Measurements from ENCODE around the gene HENMT1.
"Not testable (repeated sequence)": the region's sequence is repeated elsewhere in the genome, so short reads cannot be mapped to it uniquely, and the experiment has no call there.

Gene HENMT1

GRCh38 chr1:108653431-108654105 is 7.3 kb downstream of the HENMT1 start:
- Mint-ChIP-seq H3K36me3 (peaks cover 26% of the 10 kb centered on the region), H3K27ac (peak overlapping the region; percentile 4), H3K27me3 (no peaks in the 10 kb centered on the region), H3K4me1 (ENCODE audit: low read depth) (peaks cover 15% of the 10 kb centered on the region), H3K4me3 (no peak overlapping the region), H3K9me3 (ENCODE audit: low read depth) (peaks cover 3% of the 10 kb centered on the region)

DNA sequence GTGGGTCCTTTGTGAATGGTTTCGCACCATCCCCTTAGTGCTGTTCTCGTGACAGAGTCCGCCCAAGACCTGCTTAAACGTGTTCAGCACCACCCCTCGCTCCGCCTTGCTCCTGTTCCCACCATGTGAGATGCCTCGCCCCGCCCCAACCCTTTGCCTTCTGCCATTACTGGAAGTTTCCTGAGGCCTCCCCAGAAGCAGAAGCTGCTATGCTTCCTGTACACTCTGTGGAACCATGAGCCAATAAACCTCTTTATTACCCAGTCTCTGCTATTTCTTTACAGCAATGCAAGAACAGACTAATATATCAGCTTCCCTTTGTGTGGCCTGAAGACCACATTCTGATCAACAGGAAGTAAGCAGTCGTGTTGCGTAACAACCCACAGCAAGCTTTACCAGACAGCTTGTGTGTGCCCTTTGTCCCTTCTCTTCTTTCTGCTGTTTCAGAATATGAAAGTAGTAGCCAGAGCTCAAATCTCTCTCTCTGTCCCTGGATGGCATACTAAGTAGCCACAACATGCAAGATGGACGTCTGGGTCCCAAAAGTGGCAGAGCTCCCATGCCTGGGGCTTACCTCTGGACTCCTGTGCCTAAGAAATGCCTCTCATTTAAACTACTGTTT is 14.1 kb downstream of the HENMT1 start:
- peaks cover 25% of the 10 kb centered on the region for H3K36me3 Mint-ChIP-seq
- no peaks in the 10 kb centered on the region for H3K27me3 Mint-ChIP-seq
- peak overlapping the region; percentile 63 for H3K4me3 Mint-ChIP-seq
- peaks cover 61% of the 10 kb centered on the region for H3K4me1 Mint-ChIP-seq (ENCODE audit: low read depth)
- H3K9me3 Mint-ChIP-seq (ENCODE audit: low read depth): no peaks in the 10 kb centered on the region
- H3K27ac Mint-ChIP-seq: peak overlapping the region; percentile 98

DNA sequence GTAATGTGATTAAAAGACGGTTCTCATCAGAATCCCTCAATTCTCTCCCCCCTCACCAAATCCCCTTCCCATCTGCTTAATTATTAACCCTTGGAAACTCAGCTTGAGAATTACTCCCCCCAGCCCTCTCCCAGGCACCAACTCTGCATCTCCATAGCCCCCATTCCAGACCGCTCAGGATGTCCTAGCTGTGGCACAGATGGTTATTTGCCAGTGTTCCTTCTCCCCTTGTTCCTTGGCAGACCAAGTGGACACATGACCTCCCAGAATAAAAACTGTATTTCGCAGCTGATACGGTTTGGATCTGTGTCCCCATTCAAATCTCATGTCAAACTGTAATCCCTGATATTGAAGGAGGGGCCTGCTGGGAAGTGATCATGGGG is 14.6 kb downstream of the HENMT1 start:
- Mint-ChIP-seq H3K4me3 (peak overlapping the region; percentile 63), H3K9me3 (ENCODE audit: low read depth) (no peaks in the 10 kb centered on the region), H3K27me3 (no peaks in the 10 kb centered on the region), H3K4me1 (ENCODE audit: low read depth) (peaks cover 64% of the 10 kb centered on the region), H3K27ac (peak overlapping the region; percentile 98), H3K36me3 (peaks cover 23% of the 10 kb centered on the region)

DNA sequence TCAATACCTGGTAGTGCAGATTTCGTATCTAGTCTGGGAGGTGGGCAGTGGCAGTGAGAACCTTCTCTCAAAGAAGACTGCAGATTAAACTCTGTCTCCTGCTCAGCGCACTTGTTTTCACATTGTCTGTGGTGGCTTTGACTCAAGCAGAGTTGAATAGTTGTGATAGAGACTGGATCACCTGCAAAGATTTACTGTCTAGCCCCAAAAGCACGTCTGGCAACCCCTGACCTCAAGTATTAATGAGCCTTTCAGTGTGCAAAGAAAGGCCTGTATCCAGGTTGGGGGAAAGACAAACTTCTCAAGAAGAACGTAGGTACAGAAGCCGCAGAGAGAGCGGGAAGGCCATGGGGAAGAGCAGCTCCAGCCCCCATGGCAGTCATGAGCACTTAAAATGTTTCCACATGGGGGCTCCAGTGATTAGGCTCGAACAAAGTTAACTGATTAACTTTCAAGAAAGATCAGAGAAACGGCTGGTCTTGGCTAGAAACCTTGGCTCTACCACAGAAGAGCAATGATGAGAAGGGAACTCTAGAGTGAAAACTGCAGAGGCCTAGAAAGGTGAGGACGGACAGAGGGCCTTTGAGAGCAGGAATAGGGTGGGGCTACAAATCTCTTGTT is 15.2 kb downstream of the HENMT1 start:
- Mint-ChIP-seq H3K27me3 (no peaks in the 10 kb centered on the region), H3K9me3 (ENCODE audit: low read depth) (no peaks in the 10 kb centered on the region), H3K4me1 (ENCODE audit: low read depth) (peaks cover 64% of the 10 kb centered on the region), H3K4me3 (peak overlapping the region; percentile 55), H3K27ac (peak overlapping the region; percentile 98), H3K36me3 (peaks cover 19% of the 10 kb centered on the region)

GRCh38 chr1:108644984-108645383 is 15.9 kb downstream of the HENMT1 start:
- H3K36me3 Mint-ChIP-seq: peaks cover 14% of the 10 kb centered on the region
- peak overlapping the region; percentile 98 for H3K27ac Mint-ChIP-seq
- H3K9me3 Mint-ChIP-seq (ENCODE audit: low read depth): no peaks in the 10 kb centered on the region
- H3K27me3 Mint-ChIP-seq: no peaks in the 10 kb centered on the region
- peaks cover 70% of the 10 kb centered on the region for H3K4me1 Mint-ChIP-seq (ENCODE audit: low read depth)
- H3K4me3 Mint-ChIP-seq: peak overlapping the region; percentile 55

- Mint-ChIP-seq H3K27ac (peak overlapping the region; percentile 98), H3K4me1 (ENCODE audit: low read depth) (peaks cover 76% of the 10 kb centered on the region), H3K9me3 (ENCODE audit: low read depth) (no peaks in the 10 kb centered on the region), H3K27me3 (no peaks in the 10 kb centered on the region), H3K4me3 (peak overlapping the region; percentile 4), H3K36me3 (peaks cover 11% of the 10 kb centered on the region)
These were observed 17.2 kb downstream of the HENMT1 start for GRCh38 chr1:108643492-108644335.

DNA sequence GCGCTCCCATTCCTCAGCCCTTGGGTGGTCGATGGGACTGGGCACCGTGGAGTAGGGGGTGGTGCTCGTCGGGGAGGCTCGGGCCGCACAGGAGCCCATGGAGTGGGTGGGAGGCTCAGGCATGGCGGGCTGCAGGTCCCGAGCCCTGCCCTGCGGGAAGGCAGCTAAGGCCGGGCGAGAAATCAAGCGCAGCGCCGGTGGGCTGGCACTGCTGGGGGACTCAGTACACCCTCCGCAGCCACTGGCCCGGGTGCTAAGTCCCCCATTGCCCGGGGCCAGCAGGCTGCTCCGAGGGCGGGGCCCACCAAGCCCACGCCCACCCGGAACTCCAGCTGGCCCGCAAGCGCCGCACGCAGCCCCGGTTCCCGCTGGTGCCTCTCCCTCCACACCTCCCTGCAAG is 20.0 kb downstream of the HENMT1 start:
- not testable (repeated sequence) for H3K27me3 Mint-ChIP-seq; H3K9me3 Mint-ChIP-seq (ENCODE audit: low read depth); H3K4me3 Mint-ChIP-seq; H3K27ac Mint-ChIP-seq; H3K36me3 Mint-ChIP-seq
- peaks cover 53% of the 10 kb centered on the region for H3K4me1 Mint-ChIP-seq (ENCODE audit: low read depth)

DNA sequence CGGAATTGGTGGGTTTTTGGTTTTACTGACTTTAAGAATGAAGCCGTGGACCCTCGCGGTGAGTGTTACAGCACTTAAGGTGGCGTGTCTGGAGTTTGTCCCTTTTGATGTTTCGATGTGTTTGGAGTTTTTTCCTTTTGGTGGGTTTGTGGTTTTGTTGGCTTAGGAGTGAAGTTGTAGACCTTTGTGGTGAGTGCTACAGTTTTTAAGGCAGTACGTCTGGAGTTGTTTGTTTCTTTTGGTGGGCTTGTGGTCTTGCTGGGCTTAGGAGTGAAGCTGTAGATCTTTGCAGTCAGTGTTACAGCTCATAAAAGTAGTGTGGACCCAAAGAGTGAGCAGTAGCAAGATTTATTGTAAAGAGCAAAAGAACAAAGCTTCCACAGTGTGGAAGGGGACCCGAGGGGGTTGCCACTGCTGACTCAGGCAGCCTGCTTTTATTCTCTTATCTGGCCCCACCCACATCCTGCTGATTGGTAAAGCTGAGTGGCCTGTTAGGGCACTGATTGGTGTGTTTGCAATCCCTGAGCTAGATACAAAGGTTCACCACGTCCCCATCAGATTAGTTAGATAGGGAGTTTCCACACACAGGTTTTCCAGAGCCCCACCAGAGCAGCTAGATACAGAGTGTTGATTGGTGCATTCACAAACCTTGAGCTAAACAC is 20.9 kb downstream of the HENMT1 start:
- H3K27me3 Mint-ChIP-seq: no peaks in the 10 kb centered on the region
- H3K4me1 Mint-ChIP-seq (ENCODE audit: low read depth): peaks cover 44% of the 10 kb centered on the region
- H3K9me3 Mint-ChIP-seq (ENCODE audit: low read depth): no peaks in the 10 kb centered on the region
- peak overlapping the region; percentile 89 for H3K27ac Mint-ChIP-seq
- H3K36me3 Mint-ChIP-seq: peaks cover 10% of the 10 kb centered on the region
- peak overlapping the region; percentile 51 for H3K4me3 Mint-ChIP-seq

GRCh38 chr1:108636876-108637275 is 24.0 kb downstream of the HENMT1 start:
- Mint-ChIP-seq H3K4me1 (ENCODE audit: low read depth) (peaks cover 15% of the 10 kb centered on the region), H3K36me3 (peaks cover 13% of the 10 kb centered on the region), H3K27ac (no peak overlapping the region), H3K9me3 (ENCODE audit: low read depth) (no peaks in the 10 kb centered on the region), H3K27me3 (no peaks in the 10 kb centered on the region), H3K4me3 (no peak overlapping the region)

DNA sequence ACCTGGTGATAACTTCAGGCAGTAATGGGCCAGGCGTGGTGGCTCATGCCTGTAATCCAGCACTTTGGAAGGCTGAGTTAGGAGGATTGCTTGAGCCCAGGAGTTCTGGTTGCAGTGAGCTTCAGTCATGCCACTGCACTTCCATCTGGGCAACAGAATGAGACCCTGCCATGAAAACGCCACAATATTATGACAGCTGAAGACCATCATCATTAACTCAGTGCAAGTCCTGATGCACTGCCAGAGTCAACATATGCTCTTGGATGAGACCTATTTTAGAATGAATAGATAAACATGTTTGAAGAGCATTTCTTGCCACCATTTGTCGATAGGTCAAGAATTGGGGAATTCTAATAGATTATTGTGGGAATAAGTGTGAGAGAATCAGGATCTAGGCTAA is 26.4 kb downstream of the HENMT1 start:
- Mint-ChIP-seq H3K9me3 (ENCODE audit: low read depth) (no peaks in the 10 kb centered on the region), H3K27ac (no peak overlapping the region), H3K4me3 (no peak overlapping the region), H3K4me1 (ENCODE audit: low read depth) (peaks cover 2% of the 10 kb centered on the region), H3K36me3 (peaks cover 17% of the 10 kb centered on the region), H3K27me3 (no peaks in the 10 kb centered on the region)

- Mint-ChIP-seq H3K36me3 (peaks cover 14% of the 10 kb centered on the region), H3K9me3 (ENCODE audit: low read depth) (no peaks in the 10 kb centered on the region), H3K4me1 (ENCODE audit: low read depth) (no peaks in the 10 kb centered on the region), H3K27me3 (no peaks in the 10 kb centered on the region), H3K4me3 (no peak overlapping the region), H3K27ac (no peak overlapping the region)
These were observed 32.2 kb downstream of the HENMT1 start for GRCh38 chr1:108628665-108629064.

DNA sequence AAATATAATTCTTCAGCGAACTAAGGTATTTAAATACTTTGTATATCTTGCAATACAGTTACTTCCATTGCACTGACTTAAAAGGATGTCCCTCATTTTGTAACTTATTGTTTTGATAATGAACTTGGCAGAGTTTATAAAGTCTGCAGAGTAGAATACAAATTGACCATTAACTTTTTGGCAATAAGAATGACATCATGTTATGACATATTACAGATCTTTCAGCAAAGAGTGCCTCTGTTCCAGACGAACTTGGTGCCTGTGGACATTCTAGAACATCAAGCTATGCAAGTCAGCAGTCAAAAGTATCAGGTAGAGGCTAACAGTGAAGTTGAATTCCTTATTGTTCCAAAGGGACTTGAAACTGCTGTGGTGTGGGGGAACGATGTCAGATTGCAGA is 32.9 kb downstream of the HENMT1 start:
- Mint-ChIP-seq H3K27me3 (no peaks in the 10 kb centered on the region), H3K9me3 (ENCODE audit: low read depth) (no peaks in the 10 kb centered on the region), H3K4me3 (no peak overlapping the region), H3K27ac (no peak overlapping the region), H3K4me1 (ENCODE audit: low read depth) (no peaks in the 10 kb centered on the region), H3K36me3 (peaks cover 14% of the 10 kb centered on the region)

DNA sequence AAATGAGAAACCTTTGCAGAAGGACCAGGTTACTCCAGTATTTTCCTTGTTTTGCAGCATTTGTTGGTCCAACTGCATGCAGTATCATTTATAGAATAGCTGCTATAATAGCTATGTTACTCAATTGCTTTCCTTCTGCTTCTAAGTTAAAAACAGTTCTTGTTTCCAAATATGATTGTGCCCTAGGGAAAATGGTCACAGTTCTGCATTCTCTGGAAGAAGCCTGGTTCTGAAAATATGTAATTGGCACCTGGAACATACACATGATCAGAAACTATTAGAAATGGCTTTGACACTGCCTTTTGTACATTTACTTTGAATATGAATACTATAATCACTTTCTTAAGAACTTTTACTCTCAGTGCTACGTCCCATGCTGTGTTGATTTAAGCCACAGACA is 33.6 kb downstream of the HENMT1 start:
- no peak overlapping the region for H3K27ac Mint-ChIP-seq
- no peak overlapping the region for H3K4me3 Mint-ChIP-seq
- no peaks in the 10 kb centered on the region for H3K9me3 Mint-ChIP-seq (ENCODE audit: low read depth)
- H3K27me3 Mint-ChIP-seq: no peaks in the 10 kb centered on the region
- no peaks in the 10 kb centered on the region for H3K4me1 Mint-ChIP-seq (ENCODE audit: low read depth)
- peaks cover 13% of the 10 kb centered on the region for H3K36me3 Mint-ChIP-seq

- Mint-ChIP-seq H3K9me3 (ENCODE audit: low read depth) (no peaks in the 10 kb centered on the region), H3K4me3 (no peak overlapping the region), H3K4me1 (ENCODE audit: low read depth) (no peaks in the 10 kb centered on the region), H3K36me3 (peaks cover 4% of the 10 kb centered on the region), H3K27me3 (no peaks in the 10 kb centered on the region), H3K27ac (no peak overlapping the region)
These were observed 36.8 kb downstream of the HENMT1 start for GRCh38 chr1:108624069-108624468.

DNA sequence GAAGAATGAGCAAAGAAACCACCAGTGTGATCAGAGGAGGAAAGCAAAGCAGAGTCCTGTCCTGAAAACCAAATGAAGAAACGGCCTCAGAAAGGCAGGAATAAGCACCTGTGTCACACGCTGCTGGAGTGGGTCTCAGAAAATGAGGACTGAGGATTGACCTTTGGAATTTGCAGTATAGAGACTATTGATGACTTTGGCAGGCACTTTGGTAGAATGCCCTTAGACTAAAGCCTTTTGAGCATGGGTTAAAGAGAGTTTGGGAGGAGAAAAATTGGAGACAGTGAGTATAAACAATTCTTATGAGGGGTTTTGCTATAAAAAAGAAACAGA is 43.2 kb downstream of the HENMT1 start:
- no peak overlapping the region for H3K27ac Mint-ChIP-seq
- H3K27me3 Mint-ChIP-seq: no peaks in the 10 kb centered on the region

More for the DNA sequence above, 43.2 kb downstream of the HENMT1 start:
- no peaks in the 10 kb centered on the region for H3K9me3 Mint-ChIP-seq (ENCODE audit: low read depth)
- H3K36me3 Mint-ChIP-seq: no peaks in the 10 kb centered on the region
- no peaks in the 10 kb centered on the region for H3K4me1 Mint-ChIP-seq (ENCODE audit: low read depth)
- H3K4me3 Mint-ChIP-seq: no peak overlapping the region

Measured in activated naive CD8-positive, alpha-beta T cell (primary cell).